H1 (cell line): ENCODE measurements around the gene LIMS1.

Source experiments
- CREB1 ChIP-seq: IDR thresholded peaks from 2 replicates; pipeline ENCODE4 v1.6.1; 2012; ENCODE audit warnings: inconsistent platforms
- CTCF ChIP-seq, 3 experiments: IDR thresholded peaks; 1 replicate in 2 of 3; 2 replicates in 1 of 3; pipeline versions ENCODE4 v1.5.1 to v1.6.1; 2011; ENCODE audit warnings: low read length in 3 of 3, mild to moderate bottlenecking in 3 of 3, inconsistent platforms in 2 of 3, low read depth in 1 of 3, moderate library complexity in 1 of 3; ENCODE audit not compliant: insufficient read depth in 1 of 3; ENCODE audit errors: control extremely low read depth in 1 of 3
- EGR1 ChIP-seq: IDR thresholded peaks from 2 replicates; pipeline ENCODE4 v1.6.1; 2011; ENCODE audit warnings: low read depth, low read length, borderline replicate concordance
- POLR2A ChIP-seq, 2 experiments: IDR thresholded peaks; 1 replicate in 1 of 2; 2 replicates in 1 of 2; pipeline ENCODE4 v1.6.1; 2011; ENCODE audit warnings: low read depth in 2 of 2, low read length in 2 of 2, mild to moderate bottlenecking in 2 of 2; ENCODE audit errors: control extremely low read depth in 1 of 2
- RXRA ChIP-seq: IDR thresholded peaks from 2 replicates; pipeline ENCODE4 v1.6.1; 2011; ENCODE audit warnings: low read depth, mild to moderate bottlenecking, low read length, moderate library complexity; ENCODE audit not compliant: insufficient read depth
- SIRT6 ChIP-seq: IDR thresholded peaks from one replicate; pipeline ENCODE4 v1.7.1; 2012; ENCODE audit warnings: low read length, inconsistent platforms
- SRF ChIP-seq: IDR thresholded peaks from 2 replicates; pipeline ENCODE4 v1.6.1; 2011; ENCODE audit warnings: mild to moderate bottlenecking, low read depth, low read length, moderate library complexity
- TAF1 ChIP-seq: IDR thresholded peaks from 2 replicates; pipeline ENCODE4 v1.6.1; 2011; ENCODE audit warnings: mild to moderate bottlenecking, low read depth, low read length
- TF ChIP-seq, protein P1 (sequence below): IDR thresholded peaks from 2 replicates; pipeline ENCODE4 v1.6.1; 2011; ENCODE audit warnings: low read length, improper control_type of control experiment

DNA sequence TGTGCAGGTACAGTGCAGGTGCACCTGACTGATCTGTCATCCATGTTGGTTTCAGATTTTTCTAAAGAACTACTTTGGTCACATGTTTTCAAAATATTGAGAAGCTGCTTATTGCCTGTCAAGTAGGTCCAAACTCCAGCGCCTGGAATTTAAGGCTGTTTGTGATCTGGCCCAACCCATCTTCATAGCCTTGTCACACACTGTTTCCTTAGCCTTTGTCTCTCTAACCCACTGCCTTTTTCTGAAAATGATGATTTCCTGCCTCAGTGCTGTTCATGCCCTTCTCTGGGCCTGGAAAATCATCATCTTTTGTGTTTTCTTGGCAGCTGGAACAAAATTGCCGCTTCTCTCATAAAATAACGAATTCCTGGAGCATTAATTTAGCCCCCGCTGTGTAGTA, 7.2 kb downstream of the LIMS1 start:
- no peak for TF ChIP-seq CTCF (IDR thresholded peaks at IDR 0.05; ENCODE audit: control extremely low read depth in 1 of 3, insufficient read depth in 1 of 3, low read depth in 1 of 3, low read length in 3 of 3)
- no peak for TF ChIP-seq RXRA
- no peak for TF ChIP-seq CREB1
- no peak for TF ChIP-seq TAF1
- TF ChIP-seq SIRT6: no peak
- no peak for TF ChIP-seq POLR2A (IDR thresholded peaks at IDR 0.05; ENCODE audit: control extremely low read depth in 1 of 2, low read depth in 2 of 2, low read length in 2 of 2)
- TF ChIP-seq EGR1: no peak
- TF ChIP-seq, protein P1, sequence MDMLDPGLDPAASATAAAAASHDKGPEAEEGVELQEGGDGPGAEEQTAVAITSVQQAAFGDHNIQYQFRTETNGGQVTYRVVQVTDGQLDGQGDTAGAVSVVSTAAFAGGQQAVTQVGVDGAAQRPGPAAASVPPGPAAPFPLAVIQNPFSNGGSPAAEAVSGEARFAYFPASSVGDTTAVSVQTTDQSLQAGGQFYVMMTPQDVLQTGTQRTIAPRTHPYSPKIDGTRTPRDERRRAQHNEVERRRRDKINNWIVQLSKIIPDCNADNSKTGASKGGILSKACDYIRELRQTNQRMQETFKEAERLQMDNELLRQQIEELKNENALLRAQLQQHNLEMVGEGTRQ: no peak
- no peak for TF ChIP-seq SRF
